Immature natural killer cell (primary cell): ENCODE results near the gene H3-3A. TPM values are rescaled to one million over a fixed set of nuclear protein-coding genes. Genes with fewer than 3 reads are reported as not detected.
A peak's percentile ranks its signal among the peaks of the same experiment; 100 is the strongest.

Source experiments
- DNase-seq, 3 donors: peaks; one replicate each; pipeline ENCODE4 v3.0.0; 2022; ENCODE audit warnings: mixed read lengths in 1 of 3
- H3K27ac Mint-ChIP-seq, 6 donors: one replicate each; pipeline ENCODE4 v1.8.0; 2020; ENCODE audit warnings: mixed read lengths in 6 of 6, mild to moderate bottlenecking in 5 of 6, inconsistent platforms in 4 of 6, moderate library complexity in 3 of 6
- H3K27me3 Mint-ChIP-seq, 3 donors: one replicate each; pipeline ENCODE4 v1.8.0; 2020 to 2021; ENCODE audit warnings: low read depth in 3 of 3, mild to moderate bottlenecking in 3 of 3, mixed read lengths in 3 of 3, moderate library complexity in 3 of 3, inconsistent platforms in 1 of 3
- H3K36me3 Mint-ChIP-seq, 3 donors: one replicate each; pipeline ENCODE4 v1.8.0; 2020; ENCODE audit warnings: mixed read lengths in 3 of 3, inconsistent platforms in 2 of 3, mild to moderate bottlenecking in 2 of 3
- H3K4me1 Mint-ChIP-seq, 2 donors: one replicate each; pipeline ENCODE4 v1.8.0; 2020; ENCODE audit warnings: inconsistent platforms in 2 of 2, mild to moderate bottlenecking in 2 of 2, mixed read lengths in 2 of 2, moderate library complexity in 1 of 2
- H3K4me3 Mint-ChIP-seq, 5 donors: one replicate each; pipeline ENCODE4 v1.8.0; 2020; ENCODE audit warnings: mild to moderate bottlenecking in 5 of 5, mixed read lengths in 5 of 5, inconsistent platforms in 3 of 5, moderate library complexity in 3 of 5
- H3K9me3 Mint-ChIP-seq, 6 donors: one replicate each; pipeline ENCODE4 v1.8.0; 2020; ENCODE audit warnings: mild to moderate bottlenecking in 6 of 6, mixed read lengths in 6 of 6, inconsistent platforms in 4 of 6, moderate library complexity in 3 of 6
- polyA plus RNA-seq, 3 donors: library from polyadenylated mRNA; unstranded; fragments of 300-500 nt; fragmentation: Illumina TruSeq; gene quantifications; one replicate each; pipeline ENCODE4 v1.2.3, GENCODE V29; 2021

The H3-3A gene
- polyA plus RNA-seq, 3 donors from 2014 or later, result 850 to 1,086 (median 967) TPM

- Mint-ChIP-seq H3K36me3 (peaks cover 14 to 32% (median 18%) of the 10 kb centered on the region in 3 donors), H3K27me3 (peaks cover 13 to 31% (median 18%) of the 10 kb centered on the region in 3 donors), H3K9me3 (no peaks in the 10 kb centered on the region), H3K4me3 (peak overlapping the region; percentile 88 to 100 (median 100)), H3K4me1 (peaks cover 39 to 49% of the 10 kb centered on the region in 2 donors), H3K27ac (peak overlapping the region; percentile 94 to 100 (median 98))
- no peak for DNase-seq
Observed at GRCh38 chr1:226061841-226062557, 517 bp upstream of the H3-3A start.

- Mint-ChIP-seq H3K4me1 (peaks cover 50 to 63% of the 10 kb centered on the region in 2 donors), H3K4me3 (peak overlapping the region; percentile 99 to 100 (median 100)), H3K9me3 (no peaks in the 10 kb centered on the region), H3K36me3 (peaks cover 12 to 38% (median 22%) of the 10 kb centered on the region in 3 donors), H3K27ac (peak overlapping the region; percentile 97 to 100 (median 100)), H3K27me3 (peaks cover 13 to 31% (median 18%) of the 10 kb centered on the region in 3 donors)
- peak; percentile 46 to 60 (median 58) for DNase-seq
Observed at GRCh38 chr1:226063224-226063976, 884 bp downstream of the H3-3A start.

- Mint-ChIP-seq H3K27me3 (peaks cover 13 to 33% (median 18%) of the 10 kb centered on the region in 3 donors), H3K4me1 (peaks cover 55 to 70% of the 10 kb centered on the region in 2 donors), H3K36me3 (peaks cover 13 to 39% (median 25%) of the 10 kb centered on the region in 3 donors)
Observed at GRCh38 chr1:226063977-226064815, 1.7 kb downstream of the H3-3A start.

GRCh38 chr1:226064816-226065248 lies 2.3 kb downstream of the H3-3A start:
- Mint-ChIP-seq H3K27me3 (peaks cover 16 to 33% (median 18%) of the 10 kb centered on the region in 3 donors), H3K4me3 (peak overlapping the region; percentile 77 to 89 (median 84)), H3K4me1 (peaks cover 61 to 67% of the 10 kb centered on the region in 2 donors), H3K36me3 (peaks cover 10 to 35% (median 26%) of the 10 kb centered on the region in 3 donors), H3K9me3 (no peaks in the 10 kb centered on the region), H3K27ac (peak overlapping the region; percentile 85 to 99 (median 89))
- DNase-seq, result peak; percentile 45 to 59 (median 56)

More at GRCh38 chr1:226063977-226064815, 1.7 kb downstream of the H3-3A start:
- peak overlapping the region; percentile 97 to 100 (median 100) for H3K27ac Mint-ChIP-seq
- H3K4me3 Mint-ChIP-seq, result peak overlapping the region; percentile 99 to 100 (median 100)
- H3K9me3 Mint-ChIP-seq, result no peaks in the 10 kb centered on the region
- DNase-seq, result peak; percentile 51 to 62 (median 56)

- Mint-ChIP-seq H3K4me1 (peaks cover 67 to 73% of the 10 kb centered on the region in 2 donors), H3K27me3 (peaks cover 16 to 39% (median 18%) of the 10 kb centered on the region in 3 donors), H3K9me3 (no peaks in the 10 kb centered on the region), H3K27ac (peak overlapping the region; percentile 0 to 79 (median 70)), H3K36me3 (peaks cover 16 to 45% (median 35%) of the 10 kb centered on the region in 3 donors), H3K4me3 (peak overlapping the region in 3 of 5 donors; percentile 43 to 84 (median 63))
- no peak for DNase-seq
Observed at GRCh38 chr1:226066415-226067078, 4.0 kb downstream of the H3-3A start.

- Mint-ChIP-seq H3K27me3 (peaks cover 2 to 21% (median 6%) of the 10 kb centered on the region in 3 donors), H3K4me3 (peak overlapping the region in 4 of 5 donors; percentile 11 to 60 (median 46)), H3K4me1 (peaks cover 59 to 88% of the 10 kb centered on the region in 2 donors), H3K27ac (peak overlapping the region in 5 of 6 donors; percentile 27 to 79 (median 72)), H3K9me3 (no peaks in the 10 kb centered on the region), H3K36me3 (peaks cover 18 to 58% (median 43%) of the 10 kb centered on the region in 3 donors)
- no peak for DNase-seq
Observed at GRCh38 chr1:226069811-226070489, 7.4 kb downstream of the H3-3A start.

GRCh38 chr1:226072347-226072746 lies 9.8 kb downstream of the H3-3A start:
- no peak for DNase-seq
- Mint-ChIP-seq H3K4me3 (no peak overlapping the region), H3K9me3 (no peaks in the 10 kb centered on the region), H3K27me3 (peaks cover 2 to 18% (median 4%) of the 10 kb centered on the region in 3 donors), H3K27ac (peak overlapping the region in 2 of 6 donors; percentile 11 to 12), H3K4me1 (peaks cover 37 to 64% of the 10 kb centered on the region in 2 donors), H3K36me3 (peaks cover 17 to 47% (median 34%) of the 10 kb centered on the region in 3 donors)

GRCh38 chr1:226073184-226073950 lies 10.9 kb downstream of the H3-3A start:
- Mint-ChIP-seq H3K9me3 (no peaks in the 10 kb centered on the region), H3K27ac (peak overlapping the region; percentile 11 to 84 (median 54)), H3K27me3 (peaks cover 2 to 18% (median 4%) of the 10 kb centered on the region in 3 donors), H3K36me3 (peaks cover 17 to 40% (median 28%) of the 10 kb centered on the region in 3 donors), H3K4me1 (peaks cover 30 to 54% of the 10 kb centered on the region in 2 donors), H3K4me3 (no peak overlapping the region)
- DNase-seq, result no peak

- peaks cover 12 to 35% (median 22%) of the 10 kb centered on the region in 3 donors for H3K36me3 Mint-ChIP-seq
Observed at GRCh38 chr1:226074046-226074445, 11.5 kb downstream of the H3-3A start.

GRCh38 chr1:226076378-226076777 lies 13.9 kb downstream of the H3-3A start:
- no peak overlapping the region for H3K4me3 Mint-ChIP-seq
- DNase-seq, result no peak
- peaks cover 7 to 29% of the 10 kb centered on the region in 2 donors for H3K4me1 Mint-ChIP-seq
- H3K36me3 Mint-ChIP-seq, result peaks cover 4 to 23% (median 11%) of the 10 kb centered on the region in 3 donors
- peaks cover 1 to 10% (median 2%) of the 10 kb centered on the region in 3 donors for H3K27me3 Mint-ChIP-seq
- H3K9me3 Mint-ChIP-seq, result no peaks in the 10 kb centered on the region
- peak overlapping the region in 2 of 6 donors; percentile 23 to 26 for H3K27ac Mint-ChIP-seq

More at GRCh38 chr1:226074046-226074445, 11.5 kb downstream of the H3-3A start:
- peak overlapping the region in 4 of 6 donors; percentile 17 to 73 (median 50) for H3K27ac Mint-ChIP-seq
- no peak overlapping the region for H3K4me3 Mint-ChIP-seq
- no peak for DNase-seq
- H3K27me3 Mint-ChIP-seq, result peaks cover 2 to 17% (median 4%) of the 10 kb centered on the region in 3 donors
- H3K9me3 Mint-ChIP-seq, result no peaks in the 10 kb centered on the region
- H3K4me1 Mint-ChIP-seq, result peaks cover 25 to 47% of the 10 kb centered on the region in 2 donors

- peaks cover 4 to 8% (median 5%) of the 10 kb centered on the region in 3 donors for H3K36me3 Mint-ChIP-seq
- H3K4me3 Mint-ChIP-seq, result no peak overlapping the region
- no peaks in the 10 kb centered on the region for H3K9me3 Mint-ChIP-seq
- H3K27me3 Mint-ChIP-seq, result peaks cover 0 to 12% (median 2%) of the 10 kb centered on the region in 3 donors
- H3K4me1 Mint-ChIP-seq, result peaks cover 13 to 18% of the 10 kb centered on the region in 2 donors
- no peak overlapping the region for H3K27ac Mint-ChIP-seq
- no peak for DNase-seq
Observed at GRCh38 chr1:226078374-226078773, 15.9 kb downstream of the H3-3A start.
